PC-3 (cell line): ENCODE results near the gene RMND1. TPM values are rescaled to one million over a fixed set of nuclear protein-coding genes. Genes with fewer than 3 reads are reported as not detected.

Source experiments
- ATAC-seq: fragments of 200-7000 bp; cut with Tn5 transposase; 2 replicates; pipeline ENCODE4 v1.9.1; 2020; ENCODE audit warnings: mild to moderate bottlenecking, moderate library complexity
- BruUV-seq: library from RNA; stranded (reverse); fragments of 400-500 nt; replicated peaks from 2 replicates; lab custom pipeline; 2021; lab: Mats Ljungman, UMichigan
- CTCF ChIA-PET: fragments of 300-600 bp; sonication (Branson Sonifier 250); formaldehyde crosslinking; loops from one replicate; lab custom pipeline; 2022; ENCODE audit warnings: antibody characterized with exemption; lab: Charles Lee
- POLR2A ChIA-PET: fragments of 300-600 bp; sonication (Branson Sonifier 250); formaldehyde crosslinking; loops from one replicate; lab custom pipeline; 2022; ENCODE audit warnings: antibody characterized with exemption; ENCODE audit not compliant: unreplicated experiment; lab: Charles Lee
- DNase-seq: peaks from one replicate; pipeline ENCODE4 v3.0.0-alpha.2; 2015
- H2AFZ ChIP-seq: fragments of 300-600 bp; sonication (generic); 2 replicates; pipeline ENCODE4 v1.6.0; 2016; ENCODE audit warnings: antibody characterized with exemption, low read length
- H3F3A ChIP-seq: fragments of 300-600 bp; sonication (generic); one replicate; pipeline ENCODE4 v1.6.0; 2017; ENCODE audit warnings: antibody characterized with exemption, low read length, control low read depth, mild to moderate bottlenecking; ENCODE audit not compliant: unreplicated experiment
- H3K27ac ChIP-seq: fragments of 300-600 bp; sonication (generic); 2 replicates; pipeline ENCODE4 v1.5.1; 2016; ENCODE audit warnings: mild to moderate bottlenecking, low read length
- H3K27me3 ChIP-seq: fragments of 300-600 bp; sonication (generic); 2 replicates; pipeline ENCODE4 v1.6.1; 2016; ENCODE audit warnings: low read length, mixed read lengths
- H3K36me3 ChIP-seq: fragments of 300-600 bp; sonication (generic); 2 replicates; pipeline ENCODE4 v1.6.1; 2016; ENCODE audit warnings: low read depth, mixed run types, low read length, mixed read lengths
- H3K4me1 ChIP-seq: fragments of 300-600 bp; sonication (generic); 2 replicates; pipeline ENCODE4 v1.5.1; 2016; ENCODE audit warnings: low read length; ENCODE audit not compliant: insufficient read depth
- H3K4me2 ChIP-seq: fragments of 300-600 bp; sonication (generic); 2 replicates; pipeline ENCODE4 v1.6.0; 2016; ENCODE audit warnings: low read length
- H3K4me3 ChIP-seq: fragments of 300-600 bp; sonication (generic); 2 replicates; pipeline ENCODE4 v1.5.1; 2016; ENCODE audit warnings: mild to moderate bottlenecking, low read length, mixed read lengths
- H3K79me2 ChIP-seq: fragments of 300-600 bp; sonication (generic); 2 replicates; pipeline ENCODE4 v1.6.1; 2017; ENCODE audit warnings: low read length, mixed read lengths
- H3K9ac ChIP-seq: fragments of 300-600 bp; sonication (generic); 2 replicates; pipeline ENCODE4 v1.6.0; 2016; ENCODE audit warnings: mild to moderate bottlenecking, low read length
- H3K9me2 ChIP-seq: fragments of 300-600 bp; sonication (generic); replicated peaks from 2 replicates; pipeline ENCODE4 v1.6.1; 2016; ENCODE audit warnings: mixed run types, low read length, mixed read lengths
- H3K9me3 ChIP-seq: fragments of 300-600 bp; sonication (generic); 2 replicates; pipeline ENCODE4 v1.6.1; 2016; ENCODE audit warnings: low read length, mixed read lengths
- H4K20me1 ChIP-seq: fragments of 300-600 bp; sonication (generic); 2 replicates; pipeline ENCODE4 v1.6.1; 2016; ENCODE audit warnings: low read length, mixed read lengths
- CTCF ChIP-seq: fragments of 300-600 bp; sonication (generic); conservative IDR thresholded peaks from 2 replicates; pipeline ENCODE4 v1.5.1; 2017; ENCODE audit warnings: antibody characterized with exemption, low read depth, mild to moderate bottlenecking, low read length
- EZH2 ChIP-seq: fragments of 300-600 bp; sonication (generic); IDR thresholded peaks from one replicate; pipeline ENCODE4 v1.6.1; 2017; ENCODE audit warnings: antibody characterized with exemption, mild to moderate bottlenecking, low read length; ENCODE audit not compliant: unreplicated experiment
- EZH2phosphoT487 ChIP-seq: fragments of 300-600 bp; sonication (generic); IDR thresholded peaks from 2 replicates; pipeline ENCODE4 v1.6.1; 2018; ENCODE audit warnings: mild to moderate bottlenecking, antibody characterized with exemption, low read length, borderline replicate concordance
- intact Hi-C: fragments of 100-400 bp; cut with micrococcal nuclease; formaldehyde crosslinking; loops from 2 replicates; pipeline ENCODE4 v1.9.0; 2023
- total RNA-seq: library from RNA; depleted of rRNA; stranded (reverse); fragments of >200 nt; gene quantifications from 2 replicates; pipeline ENCODE4 v1.2.3, GENCODE V29; 2014

Gene RMND1
- total RNA-seq, 1 experiment from 2014 or later: 20.8 TPM

DNA sequence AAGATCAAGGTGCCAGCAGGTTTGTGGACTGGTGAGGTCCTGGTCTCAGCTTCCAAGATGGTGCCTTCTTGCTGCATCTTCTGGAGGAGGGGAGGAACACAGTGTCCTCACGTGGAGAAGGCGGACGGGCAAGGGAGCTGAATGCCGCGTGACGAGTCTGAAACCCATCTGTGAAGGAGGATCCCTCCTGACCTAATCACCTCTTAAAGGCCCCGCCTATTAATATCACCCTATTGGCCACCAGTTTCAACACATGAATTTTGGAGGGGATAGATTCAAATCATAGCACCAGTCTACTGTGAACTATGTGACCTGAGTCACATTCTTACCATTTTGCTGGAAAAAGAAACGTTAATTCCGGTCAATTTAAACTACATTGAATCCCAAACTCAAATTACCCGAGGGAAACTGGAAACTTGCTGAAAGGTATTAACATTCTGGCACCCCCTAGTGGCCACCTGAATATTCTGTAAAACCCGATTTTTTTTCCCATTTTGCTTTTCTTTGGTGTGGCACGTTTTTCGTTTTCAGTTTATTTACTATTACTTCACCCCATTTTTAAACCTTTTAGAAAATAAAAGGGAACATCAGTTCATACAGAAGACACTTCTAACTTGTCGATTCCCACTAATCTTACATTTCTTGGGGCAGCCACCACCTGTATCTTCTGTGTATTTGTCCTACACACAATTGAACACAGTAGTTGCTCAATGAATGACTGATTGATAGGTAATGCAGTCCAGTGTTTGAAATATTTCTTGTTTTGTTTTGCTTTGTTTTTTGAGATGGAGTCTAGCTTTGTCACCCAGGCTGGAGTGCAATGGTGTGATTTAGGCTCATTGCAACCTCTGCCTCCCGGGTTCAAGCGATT lies 24.0 kb upstream of the RMND1 start:
- TF ChIP-seq CTCF (peak; percentile 76), EZH2 (no peak), EZH2phosphoT487 (no peak)
- Histone ChIP-seq H3K9me2 (no peaks in the 10 kb centered on the region), H3K4me2 (peak overlapping the region; percentile 46), H3K79me2 (no peaks in the 10 kb centered on the region), H2AFZ (peak overlapping the region; percentile 58), H3K4me1 (no peaks in the 10 kb centered on the region), H3K4me3 (no peak overlapping the region; the same call in 1 of the 2 replicates), H3K36me3 (no peaks in the 10 kb centered on the region), H3F3A (no peaks in the 10 kb centered on the region), H3K9ac (no peak overlapping the region), H3K27ac (no peak overlapping the region), H3K9me3 (no peaks in the 10 kb centered on the region), H3K27me3 (no peaks in the 10 kb centered on the region), H4K20me1 (no peaks in the 10 kb centered on the region)
- BruUV-seq: no TSS peak
- intact Hi-C loops: loop anchor here (5.0 kb wide), 1 partner anchor 69 kb away; no protein-coding TSS in a partner anchor
- DNase-seq (peak; percentile 58), ATAC-seq (no peak)
- ChIA-PET CTCF (no interaction called here), POLR2A (no interaction called here)

- intact Hi-C loops: no loop called here
- no peak overlapping the region for H3K4me3 ChIP-seq
Observed at GRCh38 chr6:151464702-151465101, 12.8 kb upstream of the RMND1 start.

More at GRCh38 chr6:151464702-151465101, 12.8 kb upstream of the RMND1 start:
- H3K79me2 ChIP-seq: no peaks in the 10 kb centered on the region
- no peak overlapping the region for H3K27ac ChIP-seq
- DNase-seq (no peak), ATAC-seq (no peak)
- BruUV-seq: no TSS peak
- TF ChIP-seq EZH2: no peak
- TF ChIP-seq CTCF: no peak
- no peak for TF ChIP-seq EZH2phosphoT487
- POLR2A ChIA-PET: no interaction called here
- peaks cover 4% of the 10 kb centered on the region; the same call in 1 of the 2 replicates for H3K36me3 ChIP-seq
- no peak overlapping the region for H3K4me2 ChIP-seq
- H3F3A ChIP-seq: no peaks in the 10 kb centered on the region
- H3K9ac ChIP-seq: no peak overlapping the region
- no peaks in the 10 kb centered on the region for H3K4me1 ChIP-seq
- CTCF ChIA-PET: no interaction called here
- no peaks in the 10 kb centered on the region for H4K20me1 ChIP-seq
- H3K9me3 ChIP-seq: no peaks in the 10 kb centered on the region
- no peaks in the 10 kb centered on the region for H3K9me2 ChIP-seq
- H2AFZ ChIP-seq: no peak overlapping the region
- no peaks in the 10 kb centered on the region for H3K27me3 ChIP-seq
